Measurements from ENCODE around the gene NLRP9. TPM values are rescaled to one million over a fixed set of nuclear protein-coding genes. Genes with fewer than 3 reads are reported as not detected.

Gene NLRP9
- total and polyA plus RNA-seq, 2 of the 8 experiments (the other 6 are each of a cell fraction or from before 2014, with no cell fraction given) = not detected

- Histone ChIP-seq H3K4me1 (replicated peaks in 1 of 4; ENCODE audit: control insufficient read depth in 3 of 4, insufficient read depth in 4 of 4, low read length in 3 of 4) (no peaks in the 10 kb centered on the region), H3K4me3 (ENCODE audit: extremely low read depth in 1 of 4, insufficient read depth in 2 of 4, low read depth in 3 of 4, low read length in 4 of 4) (no peak overlapping the region), H3K79me1 (ENCODE audit: low read depth, low read length) (no peaks in the 10 kb centered on the region), H2BK20ac (ENCODE audit: low read length) (no peak overlapping the region), H3K27me3 (replicated peaks in 1 of 4; ENCODE audit: control insufficient read depth in 3 of 4, extremely low read depth in 1 of 4, insufficient read depth in 3 of 4, low read length in 3 of 4) (no peaks in the 10 kb centered on the region), H3K4me2 (ENCODE audit: insufficient read depth in 1 of 2, low read depth in 2 of 2, low read length in 2 of 2) (no peak overlapping the region), H3K9ac (replicated peaks in 1 of 4; ENCODE audit: extremely low read depth in 1 of 4, low read depth in 3 of 4, low read length in 3 of 4) (no peak overlapping the region), H2BK15ac (ENCODE audit: low read length) (no peak overlapping the region), H3K18ac (ENCODE audit: extremely low read depth, low read length) (no peak overlapping the region), H3K23me2 (ENCODE audit: low read depth, low read length) (no peaks in the 10 kb centered on the region), H3K23ac (ENCODE audit: insufficient read length) (no peak overlapping the region), H2BK120ac (replicated peaks; ENCODE audit: low read depth, low read length) (no peak overlapping the region), H3K36me3 (ENCODE audit: control insufficient read depth in 2 of 4, insufficient read depth in 4 of 4, low read length in 3 of 4) (no peaks in the 10 kb centered on the region), H3K4ac (replicated peaks; ENCODE audit: insufficient read length, low read depth, low read length) (no peak overlapping the region), H4K5ac (ENCODE audit: insufficient read length, low read depth, low read length) (no peak overlapping the region), H3K56ac (replicated peaks; ENCODE audit: insufficient read length, low read depth, low read length) (no peak overlapping the region), H3K27ac (ENCODE audit: low read depth, low read length) (no peak overlapping the region), H3K14ac (ENCODE audit: insufficient read length) (no peak overlapping the region), H2BK5ac (ENCODE audit: low read depth, low read length) (no peak overlapping the region), H3K9me3 (ENCODE audit: insufficient read depth in 2 of 2, low read depth in 1 of 2, low read length in 1 of 2) (peaks cover 36 to 84% of the 10 kb centered on the region in 2 experiments), H2BK12ac (ENCODE audit: low read depth, low read length) (no peak overlapping the region), H4K20me1 (replicated peaks in 1 of 2; ENCODE audit: control insufficient read depth in 1 of 2, insufficient read depth in 2 of 2, low read length in 2 of 2) (no peaks in the 10 kb centered on the region), H3K79me2 (ENCODE audit: control insufficient read depth in 1 of 2, insufficient read depth in 2 of 2, low read length in 2 of 2) (no peaks in the 10 kb centered on the region), H4K91ac (replicated peaks; ENCODE audit: insufficient read length, low read length) (no peak overlapping the region), H2AFZ (ENCODE audit: low read length) (no peak overlapping the region), H2AK5ac (ENCODE audit: low read depth, low read length) (no peak overlapping the region), H4K8ac (ENCODE audit: extremely low read depth, insufficient read depth, low read length) (no peak overlapping the region)
- DNase-seq (ENCODE audit: low read depth in 1 of 2, low spot score in 2 of 2) (no peak), FAIRE-seq (no peak)
- CTCF ChIA-PET (ENCODE audit: partially characterized antibody) = no interaction called here
- POLR2A ChIA-PET (ENCODE audit: partially characterized antibody) = no interaction called here
- TF ChIP-seq SIX5 (IDR thresholded peaks at IDR 0.05; ENCODE audit: low read depth, low read length) (no peak), CTCF (IDR thresholded peaks at IDR 0.05; ENCODE audit: control extremely low read depth in 1 of 3, insufficient read depth in 1 of 3, low read depth in 1 of 3, low read length in 3 of 3) (no peak), MAX (IDR thresholded peaks at IDR 0.05) (no peak), JUND (IDR thresholded peaks at IDR 0.05; ENCODE audit: low read length) (no peak), SUZ12 (IDR thresholded peaks at IDR 0.05; ENCODE audit: low read length) (no peak)
- 80% methylated on average over 6 of the region's 8 CpGs; no CpG with 5 or more reads in 1 of the 2 experiments for WGBS, 2 experiments (ENCODE audit: extremely low coverage in 1 of 2, insufficient coverage in 1 of 2, insufficient read length in 1 of 2, insufficient replicate concordance in 2 of 2, low coverage in 1 of 2, low lambda C conversion rate in 2 of 2, missing lambda C conversion rate in 1 of 2)
These were observed 14.7 kb downstream of the NLRP9 start for GRCh38 chr19:55723491-55723890.

All from H1 (cell line).